H9 (cell line): ENCODE measurements around the gene TBC1D1. TPM values are rescaled to one million over a fixed set of nuclear protein-coding genes. Genes with fewer than 3 reads are reported as not detected.

Source experiments
- DNase-seq: peaks from one replicate; pipeline ENCODE4 v3.0.0-alpha.2; 2017
- H2AFZ ChIP-seq: one replicate; pipeline ENCODE4 v1.6.1; 2013; ENCODE audit warnings: mild to moderate bottlenecking, low read length, control low read depth, moderate library complexity
- H2AK5ac ChIP-seq: 2 replicates; pipeline ENCODE4 v1.6.1; 2013; ENCODE audit warnings: low read length, control low read depth, mixed read lengths; ENCODE audit not compliant: insufficient read length
- H2BK120ac ChIP-seq: one replicate; pipeline ENCODE4 v1.6.1; 2013; ENCODE audit warnings: low read depth, mild to moderate bottlenecking, low read length, control low read depth, inconsistent platforms; ENCODE audit not compliant: poor library complexity, severe bottlenecking
- H2BK12ac ChIP-seq: 2 replicates; pipeline ENCODE4 v1.6.1; 2013; ENCODE audit warnings: low read length, control low read depth, mixed read lengths, low read depth; ENCODE audit not compliant: insufficient read length
- H2BK15ac ChIP-seq: 2 replicates; pipeline ENCODE4 v1.6.1; 2013; ENCODE audit warnings: low read depth, low read length, control low read depth
- H2BK20ac ChIP-seq: one replicate; pipeline ENCODE4 v1.6.1; 2013; ENCODE audit warnings: low read depth, mild to moderate bottlenecking, low read length, control low read depth, inconsistent platforms; ENCODE audit not compliant: poor library complexity, severe bottlenecking
- H2BK5ac ChIP-seq: 2 replicates; pipeline ENCODE4 v1.6.1; 2013; ENCODE audit warnings: low read length, control low read depth, mixed read lengths; ENCODE audit not compliant: insufficient read length
- H3K14ac ChIP-seq: 2 replicates; pipeline ENCODE4 v1.6.1; 2013; ENCODE audit warnings: low read length, control low read depth; ENCODE audit not compliant: insufficient read depth
- H3K18ac ChIP-seq: 2 replicates; pipeline ENCODE4 v1.6.1; 2013; ENCODE audit warnings: low read depth, mild to moderate bottlenecking, mixed read lengths, low read length, control low read depth; ENCODE audit not compliant: insufficient read length
- H3K23ac ChIP-seq: 2 replicates; pipeline ENCODE4 v1.6.1; 2013; ENCODE audit warnings: low read length, control low read depth, mixed read lengths, low read depth; ENCODE audit not compliant: insufficient read length
- H3K23me2 ChIP-seq: 2 replicates; pipeline ENCODE4 v1.6.1; 2013; ENCODE audit warnings: low read depth, mild to moderate bottlenecking, mixed read lengths, low read length, control low read depth; ENCODE audit not compliant: insufficient read length, poor library complexity, severe bottlenecking
- H3K27ac ChIP-seq: 2 replicates; pipeline ENCODE4 v1.5.1; 2013; ENCODE audit warnings: low read length, control low read depth, mixed read lengths, low read depth; ENCODE audit not compliant: insufficient read length
- H3K27me3 ChIP-seq: 2 replicates; pipeline ENCODE4 v1.6.1; 2013; ENCODE audit warnings: low read length, control low read depth, inconsistent platforms; ENCODE audit not compliant: insufficient read depth
- H3K4ac ChIP-seq: 2 replicates; pipeline ENCODE4 v1.6.1; 2013; ENCODE audit warnings: low read depth, mild to moderate bottlenecking, control low read depth, inconsistent platforms, low read length, moderate library complexity
- H3K4me1 ChIP-seq: 2 replicates; pipeline ENCODE4 v1.6.1; 2013; ENCODE audit warnings: low read length, control low read depth, inconsistent platforms; ENCODE audit not compliant: insufficient read depth
- H3K4me2 ChIP-seq: 2 replicates; pipeline ENCODE4 v1.6.1; 2013; ENCODE audit warnings: low read length, control low read depth, mixed read lengths; ENCODE audit not compliant: insufficient read length, insufficient read depth
- H3K56ac ChIP-seq: 2 replicates; pipeline ENCODE4 v1.6.1; 2013; ENCODE audit warnings: low read depth, mild to moderate bottlenecking, mixed read lengths, low read length, control low read depth; ENCODE audit not compliant: insufficient read length
- H3K79me1 ChIP-seq: 2 replicates; pipeline ENCODE4 v1.6.1; 2013; ENCODE audit warnings: low read depth, mild to moderate bottlenecking, moderate library complexity, low read length, control low read depth, inconsistent platforms; ENCODE audit not compliant: insufficient read depth, poor library complexity, severe bottlenecking
- H3K79me2 ChIP-seq: 2 replicates; pipeline ENCODE4 v1.6.1; 2013; ENCODE audit warnings: low read length, control low read depth, inconsistent platforms; ENCODE audit not compliant: insufficient read depth
- H3K9ac ChIP-seq: 2 replicates; pipeline ENCODE4 v1.6.1; 2013; ENCODE audit warnings: low read length, control low read depth, mixed read lengths; ENCODE audit not compliant: insufficient read length; ENCODE audit errors: extremely low read depth
- H3K9me3 ChIP-seq: one replicate; pipeline ENCODE4 v1.6.1; 2013; ENCODE audit warnings: low read depth, low read length, inconsistent platforms; ENCODE audit not compliant: control insufficient read depth
- H3T11ph ChIP-seq: one replicate; pipeline ENCODE4 v1.6.1; 2013; ENCODE audit warnings: mild to moderate bottlenecking, low read length, control low read depth, inconsistent platforms
- H4K20me1 ChIP-seq: one replicate; pipeline ENCODE4 v1.6.1; 2013; ENCODE audit not compliant: control insufficient read depth, insufficient read length, insufficient read depth
- H4K5ac ChIP-seq: 2 replicates; pipeline ENCODE4 v1.6.1; 2013; ENCODE audit warnings: low read depth, mild to moderate bottlenecking, mixed read lengths, low read length, control low read depth; ENCODE audit not compliant: insufficient read length
- H4K8ac ChIP-seq: replicated peaks from 2 replicates; pipeline ENCODE4 v1.6.1; 2013; ENCODE audit warnings: low read length, control low read depth, mixed read lengths, low read depth; ENCODE audit not compliant: insufficient read length
- H4K91ac ChIP-seq: 2 replicates; pipeline ENCODE4 v1.6.1; 2013; ENCODE audit warnings: low read depth, mild to moderate bottlenecking, moderate library complexity, mixed read lengths, low read length, control low read depth; ENCODE audit not compliant: insufficient read length
- H3K27ac Mint-ChIP-seq, 3 experiments: 2 replicates in 2 of 3; 3 replicates in 1 of 3; pipeline ENCODE4 v1.8.0; 2020 to 2021; ENCODE audit warnings: mixed read lengths in 3 of 3, mild to moderate bottlenecking in 1 of 3, moderate library complexity in 1 of 3
- H3K27me3 Mint-ChIP-seq: 2 replicates; pipeline ENCODE4 v1.8.0; 2021; ENCODE audit warnings: low read depth, mild to moderate bottlenecking, moderate library complexity, mixed read lengths
- H3K36me3 Mint-ChIP-seq, 3 experiments: 2 replicates in 2 of 3; 3 replicates in 1 of 3; pipeline ENCODE4 v1.8.0; 2020 to 2021; ENCODE audit warnings: low read depth in 3 of 3, mixed read lengths in 3 of 3; ENCODE audit not compliant: insufficient read depth in 1 of 3
- H3K4me1 Mint-ChIP-seq, 2 experiments: 2 replicates each; pipeline ENCODE4 v1.8.0; 2020; ENCODE audit warnings: mixed read lengths in 2 of 2
- H3K4me3 Mint-ChIP-seq, 2 experiments: 2 replicates in 1 of 2; 3 replicates in 1 of 2; pipeline ENCODE4 v1.8.0; 2020 to 2021; ENCODE audit warnings: mild to moderate bottlenecking in 2 of 2, mixed read lengths in 2 of 2, moderate library complexity in 1 of 2
- H3K9me3 Mint-ChIP-seq, 2 experiments: 2 replicates in 1 of 2; 3 replicates in 1 of 2; pipeline ENCODE4 v1.8.0; 2020; ENCODE audit warnings: mild to moderate bottlenecking in 2 of 2, mixed read lengths in 2 of 2, moderate library complexity in 1 of 2
- CTCF ChIP-seq: fragments of 200-600 bp; sonication (generic); conservative IDR thresholded peaks from 3 replicates; pipeline ENCODE4 v1.8.0; 2021; ENCODE audit warnings: antibody characterized with exemption, mild to moderate bottlenecking
- WGBS: extraction: QIAGEN DNeasy Blood & Tissue Kit; methylation state at CpG from one replicate; pipeline ENCODE4 v1.1.7; 2013; ENCODE audit warnings: missing lambda C conversion rate, low lambda C conversion rate, mixed read lengths; ENCODE audit not compliant: insufficient read length; ENCODE audit errors: extremely low coverage; 5-methylcytosine and 5-hydroxymethylcytosine counted together
- total RNA-seq: library from RNA; stranded (reverse); gene quantifications from 2 replicates; pipeline ENCODE4 v1.2.1, GENCODE V29; 2021

TBC1D1 gene
- total RNA-seq, 1 experiment from 2014 or later: 109 TPM

- Mint-ChIP-seq H3K9me3 (no peaks in the 10 kb centered on the region), H3K27ac (peak overlapping the region; percentile 18 to 91 (median 30); a peak in 5 of 7 replicates), H3K36me3 (peaks cover 0 to 7% (median 5%) of the 10 kb centered on the region in 3 experiments; a peak in 5 of 7 replicates), H3K27me3 (no peaks in the 10 kb centered on the region), H3K4me1 (peaks cover 47 to 64% of the 10 kb centered on the region in 2 experiments), H3K4me3 (no peak overlapping the region; a peak in 1 of 5 replicates)
- Histone ChIP-seq H3K9ac (no peak overlapping the region), H2BK12ac (no peak overlapping the region), H4K8ac (no peak overlapping the region), H2AK5ac (no peak overlapping the region), H2AFZ (no peak overlapping the region), H3K79me2 (peaks cover 4% of the 10 kb centered on the region; the same call in 1 of the 2 replicates), H2BK5ac (no peak overlapping the region), H3K14ac (no peak overlapping the region), H3K18ac (no peak overlapping the region), H3K27me3 (no peaks in the 10 kb centered on the region), H4K5ac (no peak overlapping the region), H3K23ac (no peak overlapping the region), H3K9me3 (no peaks in the 10 kb centered on the region), H3T11ph (no peak overlapping the region), H3K4me2 (no peak overlapping the region), H2BK15ac (no peak overlapping the region), H4K20me1 (no peaks in the 10 kb centered on the region), H2BK20ac (no peak overlapping the region), H2BK120ac (no peak overlapping the region), H3K23me2 (no peaks in the 10 kb centered on the region), H4K91ac (no peak overlapping the region), H3K27ac (no peak overlapping the region), H3K4ac (no peak overlapping the region), H3K4me1 (peaks cover 8% of the 10 kb centered on the region; the same call in 1 of the 2 replicates), H3K79me1 (no peaks in the 10 kb centered on the region), H3K56ac (no peak overlapping the region)
- DNase-seq: no peak
- TF ChIP-seq CTCF: no peak
- WGBS: no CpG with 5 or more reads among the region's 3 CpGs
These were observed 103.7 kb downstream of the TBC1D1 start for GRCh38 chr4:37994569-37994968.
